ENCODE data around the gene USP28.

DNA sequence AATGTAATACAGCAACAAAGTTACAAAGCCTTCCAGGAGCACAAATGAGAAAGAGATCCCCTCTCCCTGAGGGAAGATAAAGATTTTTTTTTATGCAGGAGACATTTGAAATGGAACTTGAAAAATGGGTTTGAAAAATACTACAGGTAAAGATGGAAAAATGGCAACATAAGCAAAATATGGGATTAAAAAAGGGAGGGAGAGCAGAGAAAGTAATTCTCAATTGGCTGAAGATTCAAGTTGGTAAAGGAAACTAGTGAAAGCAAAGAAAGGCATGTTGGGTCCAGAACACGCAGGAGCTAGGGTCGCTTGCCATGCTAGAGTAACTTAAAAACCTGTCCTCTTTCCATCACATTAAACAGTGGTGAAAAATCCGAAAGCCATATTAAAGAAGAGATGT lies 103.4 kb downstream of the USP28 start:
- TF ChIP-seq CTCF (IDR thresholded peaks at IDR 0.05) (no peak), POLR2A (IDR thresholded peaks at IDR 0.05) (no peak), POLR2AphosphoS5 (IDR thresholded peaks at IDR 0.05) (no peak)
